Fibroblast of peridontal ligament (primary cell): ENCODE data around the gene TRIM24.
"Not testable (repeated sequence)": the region's sequence is repeated elsewhere in the genome, so short reads cannot be mapped to it uniquely, and the experiment has no call there.

ENCODE experiments used
- DNase-seq: peaks from one replicate; pipeline ENCODE4 v3.0.0-alpha.2; 2010; ENCODE audit errors: extremely low read depth

Gene TRIM24

DNA sequence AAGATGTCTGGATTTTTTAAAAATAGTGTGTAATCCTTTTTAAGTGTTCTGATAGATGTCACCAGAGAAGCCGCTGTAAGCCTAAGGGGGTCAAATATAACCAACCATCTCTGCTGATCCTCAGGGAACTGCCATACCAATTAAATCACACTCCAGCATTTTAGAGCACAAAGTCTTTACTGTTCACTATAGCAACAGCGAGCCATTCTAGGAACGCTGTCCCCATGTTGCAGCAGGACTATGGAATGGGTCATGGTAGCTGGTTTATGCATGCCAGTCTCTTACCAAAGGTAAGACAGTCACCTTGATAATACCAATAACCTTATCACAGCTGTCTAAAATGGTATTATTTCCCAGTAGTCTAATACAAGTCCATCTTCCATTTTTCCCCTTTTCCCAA lies 33.5 kb downstream of the TRIM24 start:
- DNase-seq, result no peak

DNA sequence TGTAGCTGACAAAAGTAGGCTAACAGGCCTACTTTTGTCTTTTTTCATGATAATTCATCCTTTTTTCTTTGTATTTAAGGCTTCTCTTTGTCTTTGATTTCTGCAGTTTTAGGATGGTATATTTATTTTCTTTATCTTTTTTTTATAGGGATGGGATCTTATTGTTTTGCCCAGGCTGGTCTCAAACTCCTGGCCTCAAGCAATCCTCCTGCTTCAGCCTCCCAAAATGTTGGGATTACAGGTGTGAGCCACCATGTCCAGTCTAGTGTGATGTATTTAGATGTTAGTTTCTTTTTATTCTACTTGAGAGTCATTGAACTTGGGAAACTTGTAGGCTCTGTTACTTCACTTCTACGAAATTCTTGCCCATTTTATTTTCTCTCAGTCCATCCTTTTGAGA lies 35.4 kb downstream of the TRIM24 start:
- DNase-seq, result no peak

DNA sequence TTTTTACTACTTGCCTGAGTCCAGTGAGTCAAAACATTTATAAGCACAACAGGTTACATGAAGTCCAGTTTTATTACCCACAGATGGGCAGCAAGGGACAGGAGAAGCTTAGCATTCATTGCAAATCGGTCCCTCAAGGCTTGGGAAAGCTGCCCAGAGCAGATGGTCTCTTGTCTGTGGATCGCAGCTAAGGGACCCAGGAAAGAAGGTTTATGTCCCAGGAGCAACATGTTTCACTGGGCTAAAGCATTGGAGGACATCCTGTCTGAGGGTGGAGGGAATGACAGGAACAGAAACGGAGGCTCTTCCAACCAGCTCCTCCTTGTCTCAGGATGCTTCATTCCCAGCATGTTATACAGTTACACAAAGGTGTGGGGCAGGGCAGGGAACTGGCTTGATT lies 39.3 kb downstream of the TRIM24 start:
- DNase-seq, result no peak

DNA sequence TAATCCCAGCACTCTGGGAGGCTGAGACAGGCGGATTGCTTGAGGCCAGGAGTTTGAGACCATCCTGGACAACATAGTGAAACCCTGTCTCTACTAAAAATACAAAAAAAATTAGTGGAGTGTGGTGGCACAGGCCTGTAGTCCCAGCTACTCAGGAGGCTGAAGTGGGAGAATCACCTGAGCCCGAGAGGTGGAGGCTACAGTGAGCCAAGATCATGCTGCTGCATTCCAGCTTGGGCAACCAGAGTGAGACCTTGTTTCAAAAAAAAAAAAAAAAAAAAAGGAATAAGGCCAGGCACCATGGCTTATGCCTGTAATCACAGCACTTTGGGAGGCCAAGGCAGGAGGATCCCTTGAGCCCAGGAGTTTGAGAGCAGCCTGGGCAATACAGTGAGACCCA lies 40.2 kb downstream of the TRIM24 start:
- DNase-seq, result not testable (repeated sequence)

DNA sequence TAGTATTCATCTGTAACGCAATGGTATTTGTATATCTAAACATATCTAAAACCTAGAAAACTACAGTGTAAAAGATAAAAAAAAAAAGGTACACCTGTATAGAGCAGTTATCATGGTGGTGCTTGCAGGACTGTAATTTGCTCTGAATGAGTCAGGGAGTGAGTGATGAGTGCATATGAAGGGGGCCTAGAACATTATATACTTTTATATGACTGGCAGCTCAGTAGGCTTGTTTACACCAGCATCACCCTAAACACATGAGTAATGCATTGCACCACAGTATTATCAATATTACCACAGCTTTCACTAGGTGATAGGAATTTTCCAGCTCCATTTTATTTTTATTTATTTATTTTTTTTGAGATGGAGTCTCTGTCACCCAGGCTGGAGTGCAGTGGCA lies 40.8 kb downstream of the TRIM24 start:
- DNase-seq, result no peak

DNA sequence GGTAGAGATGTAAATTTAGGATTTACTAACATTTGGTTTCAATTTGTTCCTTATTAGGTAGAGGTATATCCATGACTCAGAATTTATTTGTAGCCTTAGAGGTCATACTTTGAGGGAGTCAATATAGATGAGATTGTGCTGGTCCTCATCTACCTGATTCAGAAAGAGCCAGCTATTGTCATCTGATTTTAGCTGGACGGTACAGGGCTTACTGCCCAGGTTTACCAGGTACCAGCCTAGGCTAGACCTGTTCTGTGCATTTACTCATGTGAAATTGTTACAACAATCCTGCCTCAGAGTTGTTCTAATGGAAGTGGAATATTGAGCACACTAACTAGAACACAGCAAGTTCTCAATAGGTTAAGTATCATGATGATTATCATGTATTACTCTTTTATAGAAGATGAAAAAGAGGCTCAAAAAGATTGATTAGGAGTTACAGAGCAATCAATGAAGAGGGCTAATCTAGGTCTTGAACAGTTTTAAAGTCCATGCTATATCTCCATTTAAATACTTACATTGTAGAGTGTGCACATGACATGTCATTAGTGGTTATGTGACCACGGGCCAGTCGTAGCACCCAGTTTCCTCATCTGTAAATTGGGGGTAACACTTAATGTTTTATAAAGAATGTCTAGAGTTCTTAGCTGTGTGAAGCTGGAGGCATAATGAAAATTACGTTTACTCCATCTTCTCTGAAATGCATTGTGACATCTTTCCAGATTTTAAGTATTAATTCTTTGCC lies 42.1 kb downstream of the TRIM24 start:
- DNase-seq, result no peak

DNA sequence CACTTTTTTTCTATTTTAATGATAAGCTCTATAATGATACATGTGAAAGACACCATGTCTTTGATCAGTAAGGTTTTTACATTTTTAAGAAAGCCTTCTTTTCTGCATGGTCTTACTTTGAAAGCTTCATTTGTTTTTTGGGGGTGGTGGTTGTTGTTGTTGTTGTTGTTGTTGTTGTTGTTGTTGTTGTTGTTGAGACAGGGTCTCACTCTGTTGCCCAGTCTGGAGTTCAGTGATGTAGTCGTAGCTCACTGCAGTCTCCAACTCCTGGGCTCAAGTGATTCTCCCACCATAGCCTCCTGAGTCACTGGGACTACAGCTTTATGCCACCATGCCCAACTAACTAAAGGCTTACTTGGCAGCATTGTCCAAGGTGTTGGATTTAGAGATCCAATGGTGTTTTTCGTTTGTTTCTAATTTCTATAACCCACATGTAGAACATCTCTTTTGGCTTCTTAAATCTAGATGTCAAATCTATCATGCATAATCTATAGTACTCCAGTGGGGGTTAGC lies 45.4 kb downstream of the TRIM24 start:
- DNase-seq, result no peak

DNA sequence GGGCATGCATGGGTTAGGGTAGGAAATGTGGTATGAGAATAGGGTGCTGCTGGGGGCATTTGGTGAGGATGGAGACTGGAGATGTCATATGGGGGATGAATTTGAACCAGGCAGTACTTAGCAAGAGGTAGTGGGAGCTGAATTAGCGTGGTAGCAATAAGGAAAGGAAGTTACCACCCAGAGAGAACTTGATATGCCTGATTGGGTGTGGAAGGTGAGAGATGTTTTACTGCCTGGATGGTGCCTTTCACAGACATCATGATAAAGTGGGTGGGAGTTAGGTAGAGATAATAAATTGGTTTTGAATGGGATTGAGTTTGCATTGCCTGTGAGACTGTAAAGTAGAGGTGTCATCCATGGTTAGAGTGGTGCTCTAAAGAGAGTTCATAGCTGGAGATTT lies 46.7 kb downstream of the TRIM24 start:
- DNase-seq, result no peak

DNA sequence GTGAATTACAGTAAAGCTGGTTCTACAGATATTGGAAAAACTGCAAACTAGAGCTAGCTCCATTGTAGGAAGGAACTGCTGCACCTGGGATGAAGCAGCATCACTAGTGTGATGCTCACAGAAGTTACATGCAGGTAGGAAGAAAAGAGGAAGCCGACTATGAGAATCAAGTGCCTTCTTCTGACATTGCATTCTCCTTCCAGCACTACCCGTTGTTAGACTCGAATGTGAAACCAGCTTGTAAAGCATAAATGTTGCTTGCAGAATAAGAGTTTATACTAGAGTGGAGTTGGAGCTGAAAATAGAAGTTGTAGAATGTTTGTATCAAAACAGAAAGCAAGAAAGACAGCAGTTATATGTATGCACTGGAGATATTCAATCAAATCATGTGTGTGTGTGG lies 49.9 kb downstream of the TRIM24 start:
- DNase-seq, result no peak

DNA sequence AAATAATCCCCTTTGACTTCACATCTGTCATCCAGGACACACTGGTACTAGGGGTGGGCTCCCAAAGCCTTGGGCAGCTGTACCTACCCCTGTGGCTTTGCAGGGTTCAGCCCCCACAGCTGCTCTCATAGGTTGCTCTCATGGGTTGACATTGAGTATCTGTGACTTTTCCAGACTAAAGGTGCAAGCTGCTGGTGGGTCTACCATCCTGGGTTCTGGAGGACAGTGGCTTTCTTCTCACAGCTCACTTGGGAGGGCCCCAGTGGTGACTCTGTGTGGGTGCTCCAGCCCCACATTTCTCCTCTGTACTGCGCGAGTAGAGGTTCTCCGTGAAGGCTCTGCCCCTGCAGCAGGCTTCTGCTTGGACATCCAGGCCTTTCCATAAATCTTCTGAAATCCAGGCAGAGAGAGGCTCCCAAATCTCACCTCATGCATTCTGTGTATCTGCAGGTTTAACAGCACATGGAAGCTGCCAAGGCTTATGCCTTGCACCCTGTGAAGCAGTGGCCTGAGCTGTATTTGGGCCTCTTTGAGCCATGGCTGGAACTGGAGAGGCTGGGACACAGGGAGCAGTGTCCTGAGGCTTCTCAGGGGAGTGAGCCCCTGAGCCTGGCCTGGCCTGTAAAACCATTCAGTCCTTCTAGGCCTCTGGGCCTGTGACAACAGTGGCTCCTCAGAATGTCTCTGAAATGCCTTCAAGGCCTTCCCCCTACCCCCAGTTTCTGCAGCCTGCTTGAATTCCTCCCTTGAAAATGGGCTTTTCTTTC lies 52.2 kb downstream of the TRIM24 start:
- DNase-seq, result no peak

DNA sequence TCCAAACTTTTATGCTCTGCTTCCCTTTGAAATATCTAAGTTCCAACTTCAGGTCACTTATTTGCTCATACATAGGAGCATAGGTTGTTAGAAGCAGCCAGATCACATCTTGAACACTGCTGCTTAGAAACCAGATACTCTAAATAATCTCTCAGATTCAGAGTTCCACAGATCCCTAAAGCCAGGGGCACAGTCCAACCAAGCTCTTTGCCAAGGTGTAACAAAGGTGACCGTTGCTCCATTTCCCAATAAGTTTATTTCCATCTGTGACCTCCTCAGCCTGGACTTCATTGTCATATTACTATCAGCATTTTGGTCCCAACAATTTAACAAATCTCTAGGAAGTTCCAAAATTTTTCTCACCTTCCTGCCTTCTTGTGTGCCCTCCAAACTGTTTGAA lies 52.8 kb downstream of the TRIM24 start:
- DNase-seq, result no peak

DNA sequence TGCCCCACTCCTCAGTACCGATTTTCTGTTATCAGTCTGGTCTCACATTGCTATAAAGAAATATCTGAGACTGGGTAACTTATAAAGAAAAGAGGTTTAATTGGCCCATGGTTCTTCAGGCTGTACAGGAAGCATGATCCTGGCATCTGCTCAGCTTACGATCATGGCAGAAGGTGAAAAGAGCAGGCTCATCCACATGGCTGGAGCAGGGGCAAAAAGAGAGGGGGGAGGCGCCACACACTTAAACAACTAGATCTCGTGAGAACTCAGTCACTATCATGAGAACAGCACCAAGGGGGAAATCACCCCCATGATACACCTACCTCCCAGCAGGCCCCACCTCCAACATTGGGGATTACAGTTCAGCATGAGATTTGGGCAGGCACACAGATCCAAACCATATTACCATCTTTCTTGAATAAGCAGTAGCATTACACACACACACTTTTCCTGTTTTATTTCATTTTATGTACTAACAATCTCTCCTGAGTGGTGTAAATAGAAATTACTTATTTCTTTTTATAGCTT lies 53.3 kb downstream of the TRIM24 start:
- no peak for DNase-seq

DNA sequence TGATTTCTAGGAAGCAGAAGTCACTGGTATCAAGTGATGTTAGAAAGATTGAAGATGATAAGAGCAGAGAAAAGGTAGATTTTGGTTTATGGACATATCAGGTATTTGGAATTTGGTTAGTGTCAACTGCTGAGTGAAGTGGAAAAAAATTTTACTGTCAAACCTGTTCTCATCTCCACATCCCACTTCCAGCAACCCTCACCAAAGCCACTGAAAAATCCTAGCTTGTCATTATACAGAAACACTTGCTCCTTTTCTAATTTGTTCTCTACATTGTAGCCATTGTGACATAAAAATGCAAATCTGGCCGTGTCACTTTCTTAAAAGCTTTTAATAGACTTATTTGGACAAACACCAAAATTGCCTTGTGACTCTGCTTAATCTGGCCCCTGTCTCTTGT lies 54.0 kb downstream of the TRIM24 start:
- no peak for DNase-seq

DNA sequence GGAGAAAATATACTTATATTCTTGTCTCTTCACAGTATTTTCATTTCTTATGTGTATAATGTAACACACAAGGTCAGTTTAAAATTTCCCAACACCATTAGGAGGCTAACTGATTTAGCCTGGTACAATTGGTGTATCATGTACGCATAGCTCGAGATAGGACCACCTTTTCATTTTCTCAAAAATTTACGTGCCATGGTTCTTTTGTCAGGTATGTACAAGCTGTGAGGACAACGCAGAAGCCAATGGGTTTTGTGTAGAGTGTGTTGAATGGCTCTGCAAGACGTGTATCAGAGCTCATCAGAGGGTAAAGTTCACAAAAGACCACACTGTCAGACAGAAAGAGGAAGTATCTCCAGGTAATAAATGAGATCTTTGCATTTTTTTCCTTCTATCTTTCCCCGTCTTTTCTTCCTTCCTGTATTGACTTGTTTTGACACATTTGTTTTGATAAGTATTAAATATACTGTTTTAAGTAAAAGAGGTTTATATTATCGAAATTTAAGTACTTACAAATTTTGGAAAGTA lies 55.0 kb downstream of the TRIM24 start:
- DNase-seq, result no peak

DNA sequence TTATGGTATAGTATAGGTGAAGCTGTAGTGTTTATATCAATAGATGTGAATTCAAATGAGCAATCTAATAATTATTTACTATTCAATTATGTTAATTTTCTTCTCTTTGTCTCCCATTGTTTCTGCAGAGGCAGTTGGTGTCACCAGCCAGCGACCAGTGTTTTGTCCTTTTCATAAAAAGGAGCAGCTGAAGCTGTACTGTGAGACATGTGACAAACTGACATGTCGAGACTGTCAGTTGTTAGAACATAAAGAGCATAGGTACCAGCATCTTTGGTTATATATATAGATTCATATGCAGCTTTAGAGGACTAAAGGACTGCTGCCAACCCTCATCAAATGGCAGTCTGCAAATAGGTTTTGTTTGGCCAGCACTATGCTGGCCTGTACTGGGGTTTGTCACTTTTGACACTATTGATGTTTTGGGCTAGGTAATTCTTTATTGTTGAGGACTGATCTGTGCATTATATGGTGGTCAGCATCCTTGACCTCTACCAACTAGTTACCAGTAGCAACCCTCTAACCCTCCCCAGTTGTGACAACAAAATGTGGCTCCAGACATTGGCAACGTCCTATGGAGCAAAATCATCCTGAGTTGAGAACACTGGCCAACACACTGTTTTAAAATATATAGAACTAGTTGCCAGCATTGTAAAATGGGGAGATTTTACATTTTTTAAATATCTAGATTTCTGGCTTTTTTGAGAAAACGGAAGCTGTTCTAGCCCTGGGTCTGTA lies 59.2 kb downstream of the TRIM24 start:
- DNase-seq, result no peak

DNA sequence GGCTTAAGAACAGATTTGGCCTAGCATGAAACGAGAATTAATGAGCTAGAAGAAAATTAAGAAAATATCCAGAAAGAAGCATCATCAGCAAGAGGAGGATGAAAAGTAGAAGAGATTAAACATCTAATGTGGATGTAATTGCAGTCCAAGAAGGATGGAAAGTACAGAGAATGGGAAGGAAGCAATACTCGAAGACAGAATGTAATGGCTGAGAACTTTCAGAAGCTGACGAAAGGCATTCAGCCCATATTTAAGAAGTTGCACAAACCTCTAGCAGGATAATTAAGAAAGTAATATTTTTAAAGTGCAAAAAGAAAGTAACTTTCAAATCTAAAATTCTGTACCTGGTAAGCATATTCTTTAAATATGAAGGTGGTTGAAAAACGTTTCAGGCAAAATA lies 60.7 kb downstream of the TRIM24 start:
- no peak for DNase-seq

DNA sequence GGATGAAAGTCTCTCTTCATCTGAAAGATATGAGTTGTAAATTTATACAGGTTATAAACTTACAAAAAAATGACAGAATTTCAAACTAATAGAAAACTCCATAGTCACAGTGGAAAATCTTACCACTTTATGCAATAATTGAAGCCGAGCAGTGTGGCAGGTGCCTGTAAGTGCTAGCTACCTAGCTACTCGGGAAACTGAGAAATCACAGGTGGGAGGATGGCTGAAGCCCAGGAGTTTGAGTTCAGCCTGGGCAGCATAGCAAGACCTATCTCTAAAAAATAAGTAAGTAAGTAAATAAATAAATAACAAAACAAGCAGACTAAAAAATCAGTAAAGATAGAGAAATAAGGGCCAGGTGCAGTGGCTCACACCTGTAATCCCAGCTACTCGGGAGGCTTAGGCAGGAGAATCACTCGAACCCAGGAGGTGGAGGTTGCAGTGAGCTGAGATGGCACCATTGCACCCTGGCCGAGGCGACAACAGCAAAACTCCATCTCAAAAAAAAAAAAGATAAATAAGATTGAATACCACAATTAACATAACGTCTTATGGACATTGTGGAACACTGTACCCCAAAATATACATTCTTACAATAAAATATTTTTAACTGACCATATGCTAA lies 61.9 kb downstream of the TRIM24 start:
- DNase-seq, result no peak

DNA sequence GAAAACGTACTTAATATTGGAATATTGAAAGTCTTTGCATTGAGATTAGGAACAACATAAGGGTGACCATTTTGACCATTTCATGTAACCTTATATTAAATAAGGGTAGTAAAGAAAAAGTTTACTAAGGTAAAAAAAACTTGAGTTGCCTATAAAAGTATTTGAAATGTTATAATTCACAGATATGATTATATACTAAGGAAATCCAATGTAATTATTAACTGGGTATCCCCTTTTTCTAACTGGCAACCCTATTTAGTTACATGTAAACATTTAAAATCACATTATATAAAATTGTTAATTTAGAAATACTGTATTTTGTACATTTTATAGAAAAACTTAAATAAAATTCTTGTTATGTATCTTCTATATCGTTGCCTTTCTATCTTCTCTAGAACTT lies 64.2 kb downstream of the TRIM24 start:
- DNase-seq, result no peak

DNA sequence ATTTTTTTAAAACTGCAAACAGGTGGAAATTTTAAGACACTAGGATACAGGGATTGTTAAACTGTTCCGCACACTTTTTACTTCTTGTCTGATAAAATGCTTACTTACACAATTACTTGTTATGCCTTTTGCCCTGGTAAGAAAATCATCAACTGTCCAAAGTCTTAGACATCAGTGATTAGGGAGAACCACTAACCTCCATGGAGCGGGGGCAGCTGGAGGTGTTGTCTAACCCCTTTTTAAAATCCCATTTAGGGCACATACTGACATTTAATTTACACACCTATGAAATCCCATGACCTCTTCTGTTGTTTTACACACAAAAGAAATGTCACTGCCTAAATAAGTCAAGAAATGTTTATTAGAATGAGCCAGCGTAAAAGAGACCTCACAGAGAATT lies 65.7 kb downstream of the TRIM24 start:
- no peak for DNase-seq

DNA sequence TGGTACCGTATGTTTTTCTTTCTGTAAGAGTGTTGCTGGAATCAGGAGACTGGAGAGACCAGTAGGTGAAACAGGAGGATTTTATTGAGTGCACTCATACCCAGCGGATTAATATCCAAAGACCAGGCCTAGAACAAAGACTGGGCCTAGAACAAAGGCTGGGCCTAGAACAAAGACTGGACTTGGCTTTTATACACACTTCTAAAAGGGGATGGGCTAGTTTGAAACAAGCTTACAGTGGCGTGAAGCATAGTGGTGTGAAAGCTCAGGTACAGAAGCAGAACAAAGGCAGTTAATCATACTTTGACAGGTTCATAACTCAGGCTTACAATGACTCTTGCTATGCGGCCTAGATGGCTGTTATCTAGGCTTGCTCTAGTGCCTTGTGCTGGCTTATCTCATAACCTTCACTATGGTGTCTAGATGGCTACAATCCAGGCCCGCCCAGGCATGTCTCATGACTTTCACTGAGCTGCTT lies 67.7 kb downstream of the TRIM24 start:
- peak; percentile 8 for DNase-seq

DNA sequence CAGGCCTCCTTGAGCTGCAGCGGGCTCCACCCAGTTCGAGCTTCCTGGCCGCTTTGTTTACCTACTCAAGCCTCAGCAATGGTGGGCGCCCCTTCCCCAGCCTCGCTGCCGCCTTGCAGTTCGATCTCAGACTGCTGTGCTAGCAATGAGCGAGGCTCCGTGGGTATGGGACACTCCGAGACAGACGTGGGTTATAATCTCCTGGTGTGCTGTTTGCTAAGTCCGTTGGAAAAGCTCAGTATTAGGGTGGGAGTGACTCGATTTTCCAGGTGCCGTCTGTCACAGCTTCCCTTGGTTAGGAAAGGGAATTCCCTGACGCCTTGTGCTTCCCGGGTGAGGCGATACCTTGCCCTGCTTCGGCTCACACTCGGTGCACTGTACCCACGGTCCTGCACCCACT lies 76.8 kb downstream of the TRIM24 start:
- not testable (repeated sequence) for DNase-seq
